Glutamatergic neuron (in vitro differentiated cells): Measurements from ENCODE around the gene DUS2. TPM values are rescaled to one million over a fixed set of nuclear protein-coding genes. Genes with fewer than 3 reads are reported as not detected.
"Not testable (repeated sequence)": the region's sequence is repeated elsewhere in the genome, so short reads cannot be mapped to it uniquely, and the experiment has no call there.

Experiments used
- DNase-seq: peaks from one replicate; pipeline ENCODE4 v3.0.0; 2022
- H3K27ac Mint-ChIP-seq: one replicate; pipeline ENCODE4 v1.8.0; 2020; ENCODE audit warnings: mild to moderate bottlenecking, mixed read lengths, inconsistent platforms; ENCODE audit not compliant: unreplicated experiment
- H3K27me3 Mint-ChIP-seq: one replicate; pipeline ENCODE4 v1.8.0; 2020; ENCODE audit warnings: mild to moderate bottlenecking, moderate library complexity, mixed read lengths, inconsistent platforms; ENCODE audit not compliant: unreplicated experiment
- H3K36me3 Mint-ChIP-seq: one replicate; pipeline ENCODE4 v1.8.0; 2020; ENCODE audit warnings: mild to moderate bottlenecking, mixed read lengths, inconsistent platforms; ENCODE audit not compliant: unreplicated experiment
- H3K4me1 Mint-ChIP-seq: one replicate; pipeline ENCODE4 v1.8.0; 2020; ENCODE audit warnings: mild to moderate bottlenecking, low read depth, mixed read lengths, inconsistent platforms; ENCODE audit not compliant: unreplicated experiment
- H3K4me3 Mint-ChIP-seq: one replicate; pipeline ENCODE4 v1.8.0; 2020; ENCODE audit warnings: mild to moderate bottlenecking, mixed read lengths, inconsistent platforms; ENCODE audit not compliant: unreplicated experiment
- H3K9me3 Mint-ChIP-seq: one replicate; pipeline ENCODE4 v1.8.0; 2020; ENCODE audit warnings: mild to moderate bottlenecking, moderate library complexity, mixed read lengths, inconsistent platforms; ENCODE audit not compliant: unreplicated experiment
- total RNA-seq: library from RNA; stranded (reverse); fragmentation: NEBNext Ultra II Directional; extraction: Animal tissue kit (Norgen Biotek cat#: 25700); gene quantifications from one replicate; pipeline ENCODE4 v1.2.1, GENCODE V29; 2021; ENCODE audit not compliant: unreplicated experiment
- TF ChIP-seq, protein P1 (sequence below): fragments of 200-600 bp; sonication (generic); IDR thresholded peaks from one replicate; pipeline ENCODE4 v1.5.0; 2021; ENCODE audit not compliant: partially characterized antibody, unreplicated experiment

DUS2 gene
- total RNA-seq, 1 donor from 2014 or later = 21.0 TPM

DNA sequence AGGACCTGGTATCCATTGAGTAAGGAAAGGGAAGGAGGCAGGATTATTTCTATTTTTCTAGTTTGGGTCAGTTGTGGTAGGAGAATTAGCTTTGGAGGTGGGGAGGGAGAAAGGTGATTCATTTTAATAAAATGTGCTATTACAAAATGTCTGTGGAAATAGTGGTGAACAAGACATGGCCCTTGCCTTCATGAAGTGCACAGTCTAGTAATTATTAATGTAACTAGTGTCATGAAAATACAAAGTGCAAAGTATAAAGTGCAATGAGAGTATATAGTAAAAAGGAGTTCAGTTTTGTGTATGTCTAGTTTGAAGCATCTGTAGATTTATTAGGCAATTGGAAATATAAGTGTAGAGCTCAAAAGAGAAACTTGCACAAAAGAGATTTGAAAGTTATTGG lies 74.0 kb downstream of the DUS2 start:
- Mint-ChIP-seq H3K27ac (no peak overlapping the region), H3K4me1 (peaks cover 7% of the 10 kb centered on the region), H3K36me3 (no peaks in the 10 kb centered on the region), H3K27me3 (no peaks in the 10 kb centered on the region), H3K4me3 (no peak overlapping the region), H3K9me3 (peaks cover 3% of the 10 kb centered on the region)
- DNase-seq = no peak
- TF ChIP-seq, protein P1, sequence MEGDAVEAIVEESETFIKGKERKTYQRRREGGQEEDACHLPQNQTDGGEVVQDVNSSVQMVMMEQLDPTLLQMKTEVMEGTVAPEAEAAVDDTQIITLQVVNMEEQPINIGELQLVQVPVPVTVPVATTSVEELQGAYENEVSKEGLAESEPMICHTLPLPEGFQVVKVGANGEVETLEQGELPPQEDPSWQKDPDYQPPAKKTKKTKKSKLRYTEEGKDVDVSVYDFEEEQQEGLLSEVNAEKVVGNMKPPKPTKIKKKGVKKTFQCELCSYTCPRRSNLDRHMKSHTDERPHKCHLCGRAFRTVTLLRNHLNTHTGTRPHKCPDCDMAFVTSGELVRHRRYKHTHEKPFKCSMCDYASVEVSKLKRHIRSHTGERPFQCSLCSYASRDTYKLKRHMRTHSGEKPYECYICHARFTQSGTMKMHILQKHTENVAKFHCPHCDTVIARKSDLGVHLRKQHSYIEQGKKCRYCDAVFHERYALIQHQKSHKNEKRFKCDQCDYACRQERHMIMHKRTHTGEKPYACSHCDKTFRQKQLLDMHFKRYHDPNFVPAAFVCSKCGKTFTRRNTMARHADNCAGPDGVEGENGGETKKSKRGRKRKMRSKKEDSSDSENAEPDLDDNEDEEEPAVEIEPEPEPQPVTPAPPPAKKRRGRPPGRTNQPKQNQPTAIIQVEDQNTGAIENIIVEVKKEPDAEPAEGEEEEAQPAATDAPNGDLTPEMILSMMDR = no peak

DNA sequence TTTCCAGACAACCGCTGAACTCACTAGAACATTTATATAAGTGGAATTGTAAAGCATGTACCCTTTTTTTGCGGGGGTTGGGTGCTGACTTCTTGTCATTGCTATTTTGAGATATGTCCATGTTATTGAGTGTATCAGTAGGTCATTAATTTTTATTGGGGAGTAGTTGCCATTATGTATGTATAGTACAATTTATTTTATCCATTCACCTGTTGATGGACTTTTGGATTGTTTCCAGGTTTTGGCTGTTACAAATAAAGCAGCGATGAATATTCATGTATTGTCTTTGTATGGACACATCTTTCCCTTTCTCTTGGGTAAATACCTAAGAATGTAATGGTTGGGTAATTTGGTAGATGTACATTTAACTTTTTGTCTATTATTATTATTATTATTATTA lies 74.8 kb downstream of the DUS2 start:
- H3K27me3 Mint-ChIP-seq = peaks cover 2% of the 10 kb centered on the region
- H3K27ac Mint-ChIP-seq = no peak overlapping the region
- TF ChIP-seq, protein P1 = no peak
- peaks cover 6% of the 10 kb centered on the region for H3K9me3 Mint-ChIP-seq
- H3K4me3 Mint-ChIP-seq = no peak overlapping the region
- DNase-seq = no peak
- H3K4me1 Mint-ChIP-seq = peaks cover 10% of the 10 kb centered on the region
- peaks cover 5% of the 10 kb centered on the region for H3K36me3 Mint-ChIP-seq

DNA sequence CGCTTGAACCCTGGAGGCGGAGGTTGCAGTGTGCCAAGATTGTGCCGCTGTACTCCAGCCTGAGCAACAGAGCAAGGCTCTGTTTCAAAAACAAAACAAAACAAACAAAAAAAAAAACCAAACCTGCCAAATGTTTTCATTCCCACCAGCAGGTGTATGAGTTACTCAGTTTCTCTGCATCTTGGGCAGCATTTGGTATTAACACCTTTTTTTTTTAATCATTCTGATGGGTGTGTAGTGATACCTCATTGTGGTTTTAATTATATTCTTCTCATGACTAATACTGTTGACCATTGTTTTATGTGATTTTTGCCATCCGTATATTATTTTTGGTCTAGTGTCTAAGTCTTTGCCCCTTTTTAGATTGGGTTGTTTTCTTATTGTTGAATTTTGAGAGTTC lies 77.4 kb downstream of the DUS2 start:
- TF ChIP-seq, protein P1 = no peak
- Mint-ChIP-seq H3K4me3 (no peak overlapping the region), H3K27me3 (peaks cover 2% of the 10 kb centered on the region), H3K9me3 (peaks cover 6% of the 10 kb centered on the region), H3K4me1 (peaks cover 3% of the 10 kb centered on the region), H3K27ac (no peak overlapping the region), H3K36me3 (peaks cover 8% of the 10 kb centered on the region)
- DNase-seq = no peak

DNA sequence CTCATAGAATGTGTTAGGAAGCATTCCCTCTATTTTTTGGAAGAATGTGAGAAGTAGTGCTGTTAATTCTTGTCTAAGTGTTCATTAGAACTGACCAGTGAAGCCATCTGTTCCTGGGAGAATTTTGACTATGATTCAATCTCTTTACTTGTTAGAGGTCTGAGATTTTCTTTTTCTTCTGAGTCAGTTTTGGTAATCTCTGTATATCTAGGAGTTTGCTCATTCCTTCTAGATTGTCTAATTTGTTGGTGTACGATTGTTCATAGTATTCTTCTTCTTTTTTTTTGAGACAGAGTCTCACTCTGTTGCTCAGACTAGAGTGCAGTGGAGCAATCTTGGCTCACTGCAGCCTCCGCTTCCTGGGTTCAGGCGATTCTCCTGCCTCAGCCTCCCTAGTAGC lies 82.5 kb downstream of the DUS2 start:
- Mint-ChIP-seq H3K4me1 (peaks cover 3% of the 10 kb centered on the region), H3K36me3 (peaks cover 19% of the 10 kb centered on the region), H3K9me3 (peaks cover 15% of the 10 kb centered on the region), H3K27ac (no peak overlapping the region), H3K27me3 (peaks cover 5% of the 10 kb centered on the region), H3K4me3 (no peak overlapping the region)
- no peak for DNase-seq
- TF ChIP-seq, protein P1 = no peak

DNA sequence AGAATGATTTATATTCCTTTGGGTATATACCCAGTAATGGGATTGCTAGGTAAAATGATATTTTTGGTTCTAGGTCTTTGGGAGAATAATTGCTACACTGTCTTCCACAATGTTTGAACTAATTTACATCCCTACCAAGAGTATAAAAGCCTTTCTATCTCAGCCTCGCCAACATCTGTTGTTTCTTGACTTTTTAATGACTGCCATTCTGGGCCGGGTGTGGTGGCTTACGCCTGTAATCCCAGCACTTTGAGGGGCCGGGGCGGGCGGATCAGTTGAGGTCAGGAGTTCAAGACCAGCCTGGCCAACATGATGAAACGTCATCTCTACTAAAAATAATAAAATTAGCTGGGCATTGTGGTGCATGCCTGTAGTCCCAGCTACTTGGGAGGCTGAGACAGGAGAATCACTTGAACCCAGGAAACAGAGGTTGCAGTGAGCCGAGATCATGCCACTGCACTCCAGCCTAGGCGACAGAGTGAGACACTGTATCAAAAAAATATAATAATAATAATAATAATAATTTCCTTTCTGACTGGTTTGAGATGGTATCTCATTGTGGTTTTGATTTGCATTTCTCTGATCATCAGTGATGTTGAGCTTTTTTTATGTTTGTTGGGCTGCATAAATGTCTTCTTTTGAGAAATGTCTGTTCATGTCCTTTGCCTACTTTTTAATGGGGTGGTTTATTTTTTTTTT lies 84.3 kb downstream of the DUS2 start:
- H3K4me3 Mint-ChIP-seq, H3K27me3 Mint-ChIP-seq, H3K4me1 Mint-ChIP-seq, DNase-seq, H3K27ac Mint-ChIP-seq: not testable (repeated sequence)
- H3K9me3 Mint-ChIP-seq = peaks cover 18% of the 10 kb centered on the region
- peaks cover 31% of the 10 kb centered on the region for H3K36me3 Mint-ChIP-seq

DNA sequence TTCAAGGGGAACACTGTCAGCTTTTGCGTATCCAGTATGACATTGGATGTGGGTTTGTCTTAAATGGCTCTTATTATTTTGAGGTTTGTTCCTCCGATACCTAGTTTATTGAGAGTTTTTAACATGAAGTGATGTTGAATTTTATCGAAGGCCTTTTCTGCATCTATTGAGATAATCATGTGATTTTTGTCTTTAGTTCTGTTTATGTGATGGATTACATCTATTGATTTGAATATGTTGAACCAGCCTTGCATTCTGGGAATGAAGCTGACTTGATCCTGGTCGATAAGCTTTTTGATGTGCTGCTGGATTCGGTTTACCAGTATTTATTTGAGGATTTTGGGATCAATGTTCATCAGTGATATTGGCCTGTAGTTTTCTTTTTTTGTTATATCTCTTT lies 86.1 kb downstream of the DUS2 start:
- not testable (repeated sequence) for H3K27me3 Mint-ChIP-seq, H3K4me1 Mint-ChIP-seq, DNase-seq, H3K27ac Mint-ChIP-seq, H3K4me3 Mint-ChIP-seq
- Mint-ChIP-seq H3K36me3 (peaks cover 35% of the 10 kb centered on the region), H3K9me3 (peaks cover 20% of the 10 kb centered on the region)

DNA sequence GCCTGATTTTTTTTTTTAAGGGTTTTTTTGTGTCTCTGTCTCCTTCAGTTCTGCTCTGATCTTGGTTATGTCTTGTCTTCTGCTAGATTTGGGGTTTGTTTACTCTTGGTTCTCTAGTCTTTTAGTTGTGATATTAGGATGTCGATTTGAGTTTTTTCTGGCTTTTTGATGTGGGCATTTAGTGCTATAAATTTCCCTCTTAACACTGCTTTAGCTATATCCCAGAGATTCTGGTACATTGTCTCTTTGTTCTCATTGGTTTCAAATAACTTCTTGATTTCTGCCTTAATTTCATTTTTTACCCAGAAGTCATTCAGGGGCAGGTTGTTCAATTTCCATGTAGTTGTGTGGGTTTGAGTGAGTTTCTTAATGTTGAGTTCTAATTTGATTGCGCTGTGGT lies 87.5 kb downstream of the DUS2 start:
- not testable (repeated sequence) for H3K4me1 Mint-ChIP-seq, H3K27me3 Mint-ChIP-seq, DNase-seq, H3K27ac Mint-ChIP-seq, H3K4me3 Mint-ChIP-seq
- H3K36me3 Mint-ChIP-seq = peaks cover 31% of the 10 kb centered on the region
- H3K9me3 Mint-ChIP-seq = peaks cover 20% of the 10 kb centered on the region
